CD4-positive, alpha-beta memory T cell (primary cell): Measurements from ENCODE around the gene MYOF. TPM values are rescaled to one million over a fixed set of nuclear protein-coding genes. Genes with fewer than 3 reads are reported as not detected.

Experiments
- CTCF ChIA-PET: fragments of 350-600 bp; sonication (Branson Sonifier 250); formaldehyde crosslinking; loops from one replicate; lab custom pipeline; 2021; ENCODE audit warnings: inconsistent platforms; ENCODE audit not compliant: partially characterized antibody; lab: Charles Lee
- POLR2A ChIA-PET: fragments of 350-600 bp; sonication (Branson Sonifier 250); formaldehyde crosslinking; loops from one replicate; lab custom pipeline; 2021; ENCODE audit not compliant: partially characterized antibody; lab: Charles Lee
- DNase-seq, 5 donors: peaks; one replicate each; pipeline versions ENCODE4 v3.0.0 to v3.0.0-alpha.2; 2020 to 2022; ENCODE audit warnings: mixed read lengths in 1 of 5
- H3K27ac ChIP-seq: one replicate; pipeline ENCODE4 v1.7.0; 2013; ENCODE audit warnings: low read depth, low read length
- H3K27me3 ChIP-seq: 2 replicates; pipeline ENCODE4 v1.7.0; 2013; ENCODE audit warnings: mild to moderate bottlenecking, low read length, moderate library complexity; ENCODE audit not compliant: insufficient read depth
- H3K36me3 ChIP-seq: 2 replicates; pipeline ENCODE4 v1.7.0; 2013; ENCODE audit warnings: mild to moderate bottlenecking, low read length, moderate library complexity; ENCODE audit not compliant: insufficient read depth
- H3K4me1 ChIP-seq: 2 replicates; pipeline ENCODE4 v1.7.0; 2013; ENCODE audit warnings: mild to moderate bottlenecking, low read length, moderate library complexity; ENCODE audit not compliant: insufficient read depth
- H3K4me3 ChIP-seq, 2 donors: one replicate each; pipeline ENCODE4 v1.7.0; 2013; ENCODE audit warnings: low read length in 2 of 2, mild to moderate bottlenecking in 1 of 2
- H3K9me3 ChIP-seq, 2 donors: one replicate each; pipeline ENCODE4 v1.7.0; 2013; ENCODE audit warnings: low read length in 2 of 2, control low read depth in 1 of 2; ENCODE audit not compliant: control insufficient read depth in 1 of 2
- H3K27ac Mint-ChIP-seq, 7 donors: one replicate each; pipeline ENCODE4 v1.8.0; 2020 to 2021; ENCODE audit warnings: mixed read lengths in 7 of 7, mild to moderate bottlenecking in 6 of 7, inconsistent platforms in 3 of 7, moderate library complexity in 3 of 7
- H3K27me3 Mint-ChIP-seq, 2 donors: one replicate each; pipeline ENCODE4 v1.8.0; 2020 to 2021; ENCODE audit warnings: mixed read lengths in 2 of 2
- H3K36me3 Mint-ChIP-seq, 2 donors: one replicate each; pipeline ENCODE4 v1.8.0; 2020 to 2021; ENCODE audit warnings: mixed read lengths in 2 of 2, inconsistent platforms in 1 of 2, mild to moderate bottlenecking in 1 of 2
- H3K4me1 Mint-ChIP-seq, 4 donors: one replicate each; pipeline ENCODE4 v1.8.0; 2020 to 2021; ENCODE audit warnings: mixed read lengths in 4 of 4, mild to moderate bottlenecking in 1 of 4
- H3K4me3 Mint-ChIP-seq, 8 donors: one replicate each; pipeline ENCODE4 v1.8.0; 2020 to 2021; ENCODE audit warnings: mixed read lengths in 8 of 8, mild to moderate bottlenecking in 7 of 8, moderate library complexity in 6 of 8, inconsistent platforms in 3 of 8
- H3K9me3 Mint-ChIP-seq, 8 donors: one replicate each; pipeline ENCODE4 v1.8.0; 2020 to 2021; ENCODE audit warnings: mixed read lengths in 8 of 8, mild to moderate bottlenecking in 5 of 8, inconsistent platforms in 3 of 8, moderate library complexity in 1 of 8
- intact Hi-C: fragments of 100-400 bp; cut with micrococcal nuclease; formaldehyde crosslinking; loops from one replicate; pipeline ENCODE4 v1.15.1; 2023
- polyA plus RNA-seq, 2 donors: library from polyadenylated mRNA; unstranded; fragments of 300-500 nt; fragmentation: Illumina TruSeq; gene quantifications; one replicate each; pipeline ENCODE4 v1.2.3, GENCODE V29; 2021
- total RNA-seq, 2 experiments: library from RNA; stranded (reverse); gene quantifications; one replicate each; pipeline ENCODE4 v1.2.3, GENCODE V29; 2021

MYOF gene
- total and polyA plus RNA-seq, 4 experiments from 2014 or later = 1.2 to 2.2 TPM; not detected in 2

- Mint-ChIP-seq H3K4me3 (peak within 1 kb of the TSS; percentile 92 to 95 (median 93)), H3K36me3 (peaks cover 0 to 2% of the 10 kb centered on the region in 2 donors), H3K9me3 (no peaks in the 10 kb centered on the region), H3K27me3 (no peaks in the 10 kb centered on the region), H3K4me1 (peaks cover 13 to 23% (median 19%) of the 10 kb centered on the region in 4 donors), H3K27ac (peak within 1 kb of the TSS; percentile 54 to 92 (median 89))
- Histone ChIP-seq H3K27ac (peak within 1 kb of the TSS; percentile 37), H3K27me3 (no peaks in the 10 kb centered on the region), H3K36me3 (no peaks in the 10 kb centered on the region), H3K9me3 (no peaks in the 10 kb centered on the region), H3K4me3 (peak within 1 kb of the TSS; percentile 83 to 94), H3K4me1 (peaks cover 23% of the 10 kb centered on the region)
- DNase-seq = peak; percentile 93 to 97 (median 94)
- ChIA-PET POLR2A (interaction anchor here (1.0 to 2.3 kb wide), 2 partner anchors 14 to 83 kb away, joined by 6 to 10 read pairs; partner anchors contain the start of gene MYOF), CTCF (interaction anchor here (1.0 to 5.1 kb wide), 6 partner anchors 10 to 125 kb away, joined by 3 to 18 read pairs (median 7); partner anchors contain the start of gene MYOF)
- intact Hi-C loops = loop anchor here (1.0 to 5.0 kb wide), 4 partner anchors 206 to 1204 kb away; partner anchors contain the start of genes CPEB3, EXOC6, FRA10AC1 and KIF11
Measured at GRCh38 chr10:93496322-93497041, 14.3 kb upstream of the MYOF start, which contains the start of gene CEP55. CEP55 (plus strand) TSS chr10:93496612; CDS start chr10:93500052, 3,440 bp downstream.

DNA sequence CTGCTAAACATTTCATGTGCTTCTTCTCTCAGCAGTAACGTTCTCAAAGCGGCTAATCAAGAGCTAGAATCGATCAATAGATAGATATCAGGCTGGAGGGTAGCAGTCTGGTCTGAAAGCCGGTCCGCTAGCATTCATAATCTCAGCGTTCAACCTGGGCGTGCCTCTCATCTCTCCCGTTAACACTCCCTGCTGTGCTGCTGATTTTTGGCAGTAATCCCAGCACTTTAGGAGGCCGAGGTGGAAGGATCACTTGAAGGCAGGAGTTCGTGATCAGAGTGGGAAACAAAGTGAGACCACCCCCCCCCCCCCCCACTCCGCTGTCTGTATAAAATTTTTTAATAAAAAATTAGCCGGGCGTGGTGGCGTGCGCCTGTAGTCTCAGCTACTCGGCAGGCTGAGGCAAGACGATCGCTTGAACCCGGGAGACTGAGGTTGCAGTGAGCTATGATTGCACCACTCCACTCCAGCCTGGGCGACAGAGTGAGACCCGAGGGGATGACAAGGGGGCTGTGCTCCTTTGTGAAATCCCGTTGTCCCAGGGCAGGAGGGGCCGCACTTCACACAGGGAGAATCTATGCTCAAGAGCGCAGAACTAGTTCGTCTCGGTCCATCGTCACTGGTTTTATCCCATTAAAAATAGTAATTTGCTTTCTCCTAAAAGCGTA lies 13.7 kb upstream of the MYOF start:
- Mint-ChIP-seq H3K4me3 (peak overlapping the region; percentile 92 to 95 (median 93)), H3K27ac (peak overlapping the region; percentile 15 to 90 (median 84))

DNA sequence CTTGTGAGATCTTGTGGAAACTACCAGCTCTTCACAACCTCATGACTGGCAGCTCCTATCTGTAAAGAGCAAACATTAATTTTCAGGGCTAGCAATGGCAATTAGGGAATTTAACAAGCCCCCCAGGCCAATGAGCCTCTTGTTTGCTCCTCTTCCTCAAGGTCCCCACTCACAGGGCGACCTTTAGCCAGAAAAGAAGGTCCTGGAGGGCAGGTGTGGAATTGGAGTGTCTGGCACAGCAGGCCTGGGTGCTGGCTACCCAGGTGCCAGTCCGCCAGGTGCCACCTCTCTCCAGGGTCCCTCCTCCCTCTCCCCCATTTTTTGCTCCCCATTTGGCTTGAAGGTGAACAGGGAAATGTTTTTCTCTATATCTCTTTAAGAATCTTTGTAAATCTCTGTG lies 12.4 kb upstream of the MYOF start:
- no peak overlapping the region for H3K27ac Mint-ChIP-seq
- H3K4me3 Mint-ChIP-seq = no peak overlapping the region

More for the DNA sequence above, 13.7 kb upstream of the MYOF start:
- DNase-seq = peak in 2 of 5 donors; percentile 11 to 41
- ChIA-PET CTCF (interaction anchor here (1.0 to 5.1 kb wide), 7 partner anchors 8 to 124 kb away, joined by 3 to 18 read pairs (median 7); partner anchors contain the start of gene MYOF), POLR2A (interaction anchor here (0.8 to 2.3 kb wide), 3 partner anchors 13 to 903 kb away, joined by 3 to 10 read pairs (median 6); partner anchors contain the start of gene MYOF)
- H3K9me3 Mint-ChIP-seq = no peaks in the 10 kb centered on the region
- H3K27ac ChIP-seq = peak overlapping the region; percentile 37
- H3K36me3 Mint-ChIP-seq = peaks cover 0 to 2% of the 10 kb centered on the region in 2 donors
- no peaks in the 10 kb centered on the region for H3K36me3 ChIP-seq
- peak overlapping the region; percentile 83 to 94 for H3K4me3 ChIP-seq
- no peaks in the 10 kb centered on the region for H3K27me3 ChIP-seq
- H3K27me3 Mint-ChIP-seq = no peaks in the 10 kb centered on the region
- H3K4me1 Mint-ChIP-seq = peaks cover 13 to 23% (median 19%) of the 10 kb centered on the region in 4 donors
- peaks cover 23% of the 10 kb centered on the region for H3K4me1 ChIP-seq
- no peaks in the 10 kb centered on the region for H3K9me3 ChIP-seq
- intact Hi-C loops = loop anchor here (1.0 to 5.0 kb wide), 4 partner anchors 207 to 1203 kb away; partner anchors contain the start of genes CPEB3, EXOC6, FRA10AC1 and KIF11

DNA sequence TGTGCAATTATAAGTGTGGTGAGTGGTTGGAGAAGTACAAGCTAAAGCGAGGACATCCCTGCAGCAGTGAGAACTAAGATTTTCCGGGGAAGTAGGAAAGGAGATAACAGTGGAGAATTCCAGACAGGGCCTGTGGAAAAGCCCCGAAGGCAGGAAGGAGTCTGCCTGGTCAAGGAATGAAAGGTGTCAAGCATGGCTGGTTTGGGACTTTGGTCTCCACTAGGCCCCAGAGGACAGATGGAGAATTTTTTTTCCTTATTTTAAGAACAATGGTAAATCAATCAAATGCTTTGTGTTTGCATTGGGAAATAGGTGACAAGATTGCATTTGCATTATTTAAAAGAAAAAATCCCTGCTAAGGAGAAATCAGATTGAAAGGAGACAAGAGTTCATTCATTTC lies 11.0 kb upstream of the MYOF start:
- Histone ChIP-seq H3K36me3 (no peaks in the 10 kb centered on the region), H3K27ac (no peak overlapping the region), H3K27me3 (no peaks in the 10 kb centered on the region), H3K4me1 (peaks cover 14% of the 10 kb centered on the region), H3K9me3 (no peaks in the 10 kb centered on the region), H3K4me3 (no peak overlapping the region)
- peaks cover 7 to 17% (median 14%) of the 10 kb centered on the region in 4 donors for H3K4me1 Mint-ChIP-seq
- DNase-seq = no peak
- H3K27ac Mint-ChIP-seq = no peak overlapping the region
- CTCF ChIA-PET = interaction anchor here (2.8 to 22.9 kb wide), 2 partner anchors 10 to 112 kb away, joined by 13 to 726 read pairs; partner anchors contain the start of gene MYOF
- H3K36me3 Mint-ChIP-seq = peaks cover 0 to 2% of the 10 kb centered on the region in 2 donors
- H3K9me3 Mint-ChIP-seq = no peaks in the 10 kb centered on the region
- POLR2A ChIA-PET = no interaction called here
- intact Hi-C loops = no loop called here
- H3K4me3 Mint-ChIP-seq = no peak overlapping the region
- peaks cover under 1 to 4% of the 10 kb centered on the region in 2 donors for H3K27me3 Mint-ChIP-seq

More for the DNA sequence above, 12.4 kb upstream of the MYOF start:
- H3K36me3 ChIP-seq = no peaks in the 10 kb centered on the region
- Mint-ChIP-seq H3K27me3 (no peaks in the 10 kb centered on the region), H3K36me3 (peaks cover 0 to 2% of the 10 kb centered on the region in 2 donors), H3K4me1 (peaks cover 13 to 23% (median 19%) of the 10 kb centered on the region in 4 donors), H3K9me3 (no peaks in the 10 kb centered on the region)
- no peak for DNase-seq
- no peak overlapping the region for H3K4me3 ChIP-seq
- POLR2A ChIA-PET = interaction anchor here (2.3 kb wide), 1 partner anchor 12 kb away, joined by 6 read pairs; the partner anchor contains the start of gene MYOF
- CTCF ChIA-PET = interaction anchor here (1.0 to 5.1 kb wide), 4 partner anchors 9 to 118 kb away, joined by 3 to 18 read pairs (median 5); partner anchors contain the start of gene MYOF
- no peak overlapping the region for H3K27ac ChIP-seq
- H3K27me3 ChIP-seq = no peaks in the 10 kb centered on the region
- H3K4me1 ChIP-seq = peaks cover 23% of the 10 kb centered on the region
- intact Hi-C loops = no loop called here
- no peaks in the 10 kb centered on the region for H3K9me3 ChIP-seq

DNA sequence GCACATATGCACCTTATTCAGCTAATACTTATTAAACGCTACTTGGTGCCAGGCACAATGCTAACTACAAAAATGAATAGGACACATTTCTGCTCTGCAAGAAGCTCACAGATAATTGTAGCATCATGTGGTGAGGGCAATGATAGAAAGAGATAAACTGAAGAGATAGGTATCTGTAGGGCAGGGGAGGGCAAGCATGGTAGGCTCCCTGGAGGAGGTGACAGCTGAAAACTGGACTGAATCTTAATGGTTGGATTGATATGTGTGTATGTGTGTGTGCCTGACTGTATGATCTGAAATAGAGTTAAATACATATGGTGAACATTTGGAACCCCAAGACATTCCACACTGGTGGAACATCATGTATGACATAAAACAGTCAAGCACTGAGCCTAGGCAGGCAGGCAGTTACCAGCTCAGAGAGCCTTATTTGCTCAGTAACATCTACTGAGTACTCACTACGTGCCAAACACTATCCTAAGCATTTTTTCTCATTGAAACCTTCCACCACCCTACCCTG lies 9.5 kb upstream of the MYOF start:
- ChIA-PET CTCF (interaction anchor here (1.4 to 22.9 kb wide), 4 partner anchors 8 to 110 kb away, joined by 3 to 726 read pairs (median 70); partner anchors contain the start of gene MYOF), POLR2A (no interaction called here)
- no peak overlapping the region for H3K4me3 ChIP-seq
- no peaks in the 10 kb centered on the region for H3K9me3 ChIP-seq
- no peak overlapping the region for H3K27ac ChIP-seq
- intact Hi-C loops = no loop called here
- Mint-ChIP-seq H3K27me3 (peaks cover 3 to 8% of the 10 kb centered on the region in 2 donors), H3K36me3 (peaks cover 0 to 2% of the 10 kb centered on the region in 2 donors), H3K4me1 (peaks cover 4 to 12% (median 4%) of the 10 kb centered on the region in 4 donors), H3K9me3 (no peaks in the 10 kb centered on the region), H3K27ac (no peak overlapping the region), H3K4me3 (no peak overlapping the region)
- H3K36me3 ChIP-seq = no peaks in the 10 kb centered on the region
- H3K27me3 ChIP-seq = peaks cover 2% of the 10 kb centered on the region
- H3K4me1 ChIP-seq = peaks cover 6% of the 10 kb centered on the region
- no peak for DNase-seq

- H3K4me1 Mint-ChIP-seq = no peaks in the 10 kb centered on the region
- H3K27ac Mint-ChIP-seq = no peak overlapping the region
- Histone ChIP-seq H3K9me3 (no peaks in the 10 kb centered on the region), H3K27me3 (peaks cover 2% of the 10 kb centered on the region), H3K27ac (no peak overlapping the region), H3K4me1 (no peaks in the 10 kb centered on the region), H3K36me3 (no peaks in the 10 kb centered on the region), H3K4me3 (no peak overlapping the region)
- no peak overlapping the region for H3K4me3 Mint-ChIP-seq
- intact Hi-C loops = no loop called here
- ChIA-PET POLR2A (no interaction called here), CTCF (interaction anchor here (0.8 to 22.9 kb wide), 4 partner anchors 9 to 107 kb away, joined by 3 to 726 read pairs (median 64); no protein-coding TSS in a partner anchor)
- no peak for DNase-seq
- H3K27me3 Mint-ChIP-seq = peaks cover 10 to 12% of the 10 kb centered on the region in 2 donors
- no peaks in the 10 kb centered on the region for H3K36me3 Mint-ChIP-seq
- no peaks in the 10 kb centered on the region for H3K9me3 Mint-ChIP-seq
Measured at GRCh38 chr10:93488956-93489528, 6.9 kb upstream of the MYOF start.
